ENCODE data around the gene CLEC4C. TPM values are rescaled to one million over a fixed set of nuclear protein-coding genes. Genes with fewer than 3 reads are reported as not detected.

Gene CLEC4C, protein sequence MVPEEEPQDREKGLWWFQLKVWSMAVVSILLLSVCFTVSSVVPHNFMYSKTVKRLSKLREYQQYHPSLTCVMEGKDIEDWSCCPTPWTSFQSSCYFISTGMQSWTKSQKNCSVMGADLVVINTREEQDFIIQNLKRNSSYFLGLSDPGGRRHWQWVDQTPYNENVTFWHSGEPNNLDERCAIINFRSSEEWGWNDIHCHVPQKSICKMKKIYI
- not detected in 5 replicates for total RNA-seq (2022; extraction: Qiagen RNA extraction; ENCODE audit: low read depth)

DNA sequence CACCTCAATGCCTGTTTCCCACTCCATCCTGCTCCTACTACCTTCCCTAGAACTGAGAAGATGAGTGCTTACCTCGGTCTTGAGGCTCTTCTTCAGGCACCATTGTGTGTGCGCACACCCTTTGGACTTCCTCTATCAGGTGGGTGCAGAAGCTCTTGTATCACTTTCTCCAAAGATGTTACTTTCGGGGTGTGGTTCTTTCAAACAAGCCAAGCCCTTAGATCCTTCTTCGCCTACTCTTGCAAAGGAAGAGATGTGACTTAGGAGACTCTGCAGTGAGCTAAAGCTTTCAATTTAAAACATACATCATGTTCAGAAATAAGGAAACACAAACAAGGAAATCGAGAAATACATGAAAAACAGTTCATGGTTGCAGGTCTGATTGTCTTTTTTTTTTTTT is at the start of gene CLEC4C:
TSS of gene CLEC4C (minus strand) at position 130 of the 400 bp plus-strand sequence. CDS start at position 103, 27 bp downstream.

DNA sequence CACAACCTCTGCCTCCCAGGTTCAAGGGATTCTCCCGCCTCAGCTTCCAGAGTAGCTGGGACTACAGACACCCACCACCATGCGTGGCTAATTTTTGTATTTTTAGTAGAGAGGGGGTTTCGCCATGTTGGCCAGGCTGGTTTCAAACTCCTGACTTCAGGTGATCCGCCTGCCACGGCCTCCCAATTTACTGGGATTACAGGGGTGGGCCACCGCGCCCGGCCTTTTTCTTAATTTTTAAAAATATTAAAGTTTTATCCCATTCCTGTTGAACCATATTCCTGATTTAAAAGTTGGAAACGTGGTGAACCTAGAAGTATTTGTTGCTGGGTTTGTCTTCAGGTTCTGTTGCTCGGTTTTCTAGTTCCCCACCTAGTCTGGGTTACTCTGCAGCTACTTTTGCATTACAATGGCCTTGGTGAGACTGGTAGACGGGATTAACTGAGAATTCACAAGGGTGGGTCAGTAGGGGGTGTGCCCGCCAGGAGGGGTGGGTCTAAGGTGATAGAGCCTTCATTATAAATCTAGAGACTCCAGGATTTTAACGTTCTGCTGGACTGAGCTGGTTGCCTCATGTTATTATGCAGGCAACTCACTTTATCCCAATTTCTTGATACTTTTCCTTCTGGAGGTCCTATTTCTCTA is 41.8 kb upstream of the CLEC4C start, which contains the start of gene NANOG:
TSS of gene NANOG (plus strand) at position 519 of the 645 bp plus-strand sequence. CDS start 213 bp downstream, outside the sequence.

DNA sequence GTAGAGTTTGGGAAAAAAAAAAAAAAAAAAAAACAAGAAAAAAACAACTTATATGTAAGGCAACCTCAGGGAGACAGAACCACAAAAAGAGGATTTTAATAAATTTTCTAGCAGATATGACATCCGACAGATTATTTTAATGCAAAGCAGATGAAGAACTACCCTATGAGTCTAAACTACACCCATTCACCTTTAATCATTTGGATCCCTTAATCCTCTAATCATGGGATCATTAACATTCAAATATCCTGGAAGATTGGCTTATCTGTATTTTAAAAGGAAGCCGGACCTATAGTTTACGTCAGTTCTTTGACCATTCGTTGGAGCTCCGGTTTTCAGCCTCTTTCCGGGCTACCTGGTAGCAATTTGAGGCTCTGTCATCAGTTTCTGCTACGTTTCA is 36.0 kb downstream of the CLEC4C start, which contains the start of gene DPPA3:
TSS of gene DPPA3 (plus strand) at position 301 of the 400 bp plus-strand sequence. CDS start 138 bp downstream, outside the sequence.

GRCh38 chr12:7695566-7696197 is 51.5 kb downstream of the CLEC4C start, which contains the start of gene GDF3:
Gene GDF3 (minus strand): TSS chr12:7695775. CDS start chr12:7695728, 47 bp downstream.

Other genes with a start within 250 kb of the CLEC4C start
- gene CD163, start 243.6 kb downstream of the CLEC4C start, total RNA-seq (2022; extraction: Qiagen RNA extraction; ENCODE audit: low read depth), result 0.06 TPM in 1 of 5 replicates, not detected in the others
- not detected in 5 replicates for gene APOBEC1, start 81.5 kb downstream of the CLEC4C start, total RNA-seq (2022; extraction: Qiagen RNA extraction; ENCODE audit: low read depth)
- not detected in 5 replicates for gene GDF3, start 51.6 kb downstream of the CLEC4C start, total RNA-seq (2022; extraction: Qiagen RNA extraction; ENCODE audit: low read depth)
- not detected in 5 replicates for gene DPPA3, start 35.9 kb downstream of the CLEC4C start, total RNA-seq (2022; extraction: Qiagen RNA extraction; ENCODE audit: low read depth)
- not detected in 5 replicates for gene NANOGNB, start 17.8 kb upstream of the CLEC4C start, total RNA-seq (2022; extraction: Qiagen RNA extraction; ENCODE audit: low read depth)
- not detected in 5 replicates for gene NANOG, start 42.0 kb upstream of the CLEC4C start, total RNA-seq (2022; extraction: Qiagen RNA extraction; ENCODE audit: low read depth)
- 0.05 to 0.34 TPM in 2 of 5 replicates, not detected in the others for gene SLC2A14, start 125.5 kb upstream of the CLEC4C start, total RNA-seq (2022; extraction: Qiagen RNA extraction; ENCODE audit: low read depth)
- gene SLC2A3, start 188.8 kb upstream of the CLEC4C start, total RNA-seq (2022; extraction: Qiagen RNA extraction; ENCODE audit: low read depth), result 3.2 to 6.0 TPM (median 5.7 TPM) in 5 replicates